GM23338 (cell line): ENCODE data around the gene TMC1.

Source experiments
- EZH2 ChIP-seq: fragments of 200-600 bp; sonication (generic); IDR thresholded peaks from one replicate; pipeline ENCODE4 v1.8.0; 2017; ENCODE audit warnings: antibody characterized with exemption, mild to moderate bottlenecking, low read depth; ENCODE audit not compliant: unreplicated experiment
- JUNB ChIP-seq: IDR thresholded peaks from one replicate; pipeline ENCODE4 v1.6.1; 2016; ENCODE audit warnings: antibody characterized with exemption; ENCODE audit not compliant: unreplicated experiment
- POLR2AphosphoS5 ChIP-seq: IDR thresholded peaks from 2 replicates; pipeline ENCODE4 v1.6.1; 2016; ENCODE audit warnings: antibody characterized with exemption, low read depth
- ZNF114 ChIP-seq: fragments of 250-450 bp; sonication (Bioruptor Pico); IDR thresholded peaks from 2 replicates; pipeline ENCODE4 v1.5.0; 2020; ENCODE audit warnings: mild to moderate bottlenecking, moderate library complexity
- TF ChIP-seq, protein P1 (sequence below), 2 experiments: fragments of 200-600 bp in 1 of 2; sonication (generic) in 1 of 2; conservative IDR thresholded peaks; 2 replicates each; pipeline versions ENCODE4 v1.5.1 to v1.6.1; 2016 to 2017; ENCODE audit warnings: antibody characterized with exemption in 2 of 2, low read depth in 2 of 2, mild to moderate bottlenecking in 2 of 2, moderate library complexity in 1 of 2
- TF ChIP-seq, protein P2 (sequence below): fragments of 250-450 bp; sonication (Bioruptor Pico); IDR thresholded peaks from 2 replicates; pipeline ENCODE4 v1.5.0; 2020; ENCODE audit warnings: mild to moderate bottlenecking, moderate library complexity
- TF ChIP-seq, protein P3 (sequence below): IDR thresholded peaks from one replicate; pipeline ENCODE4 v1.6.1; 2018; ENCODE audit warnings: antibody characterized with exemption; ENCODE audit not compliant: unreplicated experiment

DNA sequence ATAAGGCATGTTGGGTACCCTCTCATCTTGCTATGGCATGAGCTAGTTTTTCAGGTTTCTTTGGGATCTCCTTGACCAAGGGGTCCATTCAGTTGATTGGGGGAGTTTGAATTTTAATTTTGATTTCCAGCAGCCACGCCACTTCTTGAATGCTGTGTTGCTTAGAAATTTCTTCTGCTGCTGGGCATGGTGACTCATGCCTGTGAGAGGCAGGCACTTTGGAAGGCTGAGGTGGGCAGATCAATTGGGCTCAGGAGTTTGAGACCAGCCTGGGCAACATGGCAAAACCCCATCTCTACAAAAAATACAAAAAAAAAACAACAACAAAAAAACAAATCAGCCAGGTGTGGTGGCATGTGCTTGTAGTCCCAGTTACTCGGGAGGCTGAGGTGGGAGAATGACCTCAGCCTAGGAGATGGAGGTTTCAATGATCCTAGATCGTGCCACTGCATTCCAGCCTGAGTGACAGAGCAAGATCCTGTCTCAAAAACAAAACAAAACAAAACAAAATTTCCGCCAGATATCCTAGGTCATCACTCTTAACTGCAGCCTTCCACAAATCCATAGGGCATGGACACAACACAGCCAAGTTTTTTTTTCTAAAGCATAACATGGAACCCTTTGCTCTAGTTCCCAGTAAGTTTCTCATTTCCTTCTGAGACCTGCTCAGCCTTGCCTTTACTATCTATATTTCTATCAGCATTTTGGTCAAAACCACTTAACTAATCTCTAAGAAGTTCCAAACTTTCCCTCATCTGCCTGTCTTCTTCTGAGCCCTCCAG is 17.7 kb downstream of the TMC1 start:
- TF ChIP-seq, protein P1, sequence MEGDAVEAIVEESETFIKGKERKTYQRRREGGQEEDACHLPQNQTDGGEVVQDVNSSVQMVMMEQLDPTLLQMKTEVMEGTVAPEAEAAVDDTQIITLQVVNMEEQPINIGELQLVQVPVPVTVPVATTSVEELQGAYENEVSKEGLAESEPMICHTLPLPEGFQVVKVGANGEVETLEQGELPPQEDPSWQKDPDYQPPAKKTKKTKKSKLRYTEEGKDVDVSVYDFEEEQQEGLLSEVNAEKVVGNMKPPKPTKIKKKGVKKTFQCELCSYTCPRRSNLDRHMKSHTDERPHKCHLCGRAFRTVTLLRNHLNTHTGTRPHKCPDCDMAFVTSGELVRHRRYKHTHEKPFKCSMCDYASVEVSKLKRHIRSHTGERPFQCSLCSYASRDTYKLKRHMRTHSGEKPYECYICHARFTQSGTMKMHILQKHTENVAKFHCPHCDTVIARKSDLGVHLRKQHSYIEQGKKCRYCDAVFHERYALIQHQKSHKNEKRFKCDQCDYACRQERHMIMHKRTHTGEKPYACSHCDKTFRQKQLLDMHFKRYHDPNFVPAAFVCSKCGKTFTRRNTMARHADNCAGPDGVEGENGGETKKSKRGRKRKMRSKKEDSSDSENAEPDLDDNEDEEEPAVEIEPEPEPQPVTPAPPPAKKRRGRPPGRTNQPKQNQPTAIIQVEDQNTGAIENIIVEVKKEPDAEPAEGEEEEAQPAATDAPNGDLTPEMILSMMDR (conservative IDR thresholded peaks at IDR 0.05; ENCODE audit: low read depth in 2 of 2): no peak
- TF ChIP-seq, protein P2, sequence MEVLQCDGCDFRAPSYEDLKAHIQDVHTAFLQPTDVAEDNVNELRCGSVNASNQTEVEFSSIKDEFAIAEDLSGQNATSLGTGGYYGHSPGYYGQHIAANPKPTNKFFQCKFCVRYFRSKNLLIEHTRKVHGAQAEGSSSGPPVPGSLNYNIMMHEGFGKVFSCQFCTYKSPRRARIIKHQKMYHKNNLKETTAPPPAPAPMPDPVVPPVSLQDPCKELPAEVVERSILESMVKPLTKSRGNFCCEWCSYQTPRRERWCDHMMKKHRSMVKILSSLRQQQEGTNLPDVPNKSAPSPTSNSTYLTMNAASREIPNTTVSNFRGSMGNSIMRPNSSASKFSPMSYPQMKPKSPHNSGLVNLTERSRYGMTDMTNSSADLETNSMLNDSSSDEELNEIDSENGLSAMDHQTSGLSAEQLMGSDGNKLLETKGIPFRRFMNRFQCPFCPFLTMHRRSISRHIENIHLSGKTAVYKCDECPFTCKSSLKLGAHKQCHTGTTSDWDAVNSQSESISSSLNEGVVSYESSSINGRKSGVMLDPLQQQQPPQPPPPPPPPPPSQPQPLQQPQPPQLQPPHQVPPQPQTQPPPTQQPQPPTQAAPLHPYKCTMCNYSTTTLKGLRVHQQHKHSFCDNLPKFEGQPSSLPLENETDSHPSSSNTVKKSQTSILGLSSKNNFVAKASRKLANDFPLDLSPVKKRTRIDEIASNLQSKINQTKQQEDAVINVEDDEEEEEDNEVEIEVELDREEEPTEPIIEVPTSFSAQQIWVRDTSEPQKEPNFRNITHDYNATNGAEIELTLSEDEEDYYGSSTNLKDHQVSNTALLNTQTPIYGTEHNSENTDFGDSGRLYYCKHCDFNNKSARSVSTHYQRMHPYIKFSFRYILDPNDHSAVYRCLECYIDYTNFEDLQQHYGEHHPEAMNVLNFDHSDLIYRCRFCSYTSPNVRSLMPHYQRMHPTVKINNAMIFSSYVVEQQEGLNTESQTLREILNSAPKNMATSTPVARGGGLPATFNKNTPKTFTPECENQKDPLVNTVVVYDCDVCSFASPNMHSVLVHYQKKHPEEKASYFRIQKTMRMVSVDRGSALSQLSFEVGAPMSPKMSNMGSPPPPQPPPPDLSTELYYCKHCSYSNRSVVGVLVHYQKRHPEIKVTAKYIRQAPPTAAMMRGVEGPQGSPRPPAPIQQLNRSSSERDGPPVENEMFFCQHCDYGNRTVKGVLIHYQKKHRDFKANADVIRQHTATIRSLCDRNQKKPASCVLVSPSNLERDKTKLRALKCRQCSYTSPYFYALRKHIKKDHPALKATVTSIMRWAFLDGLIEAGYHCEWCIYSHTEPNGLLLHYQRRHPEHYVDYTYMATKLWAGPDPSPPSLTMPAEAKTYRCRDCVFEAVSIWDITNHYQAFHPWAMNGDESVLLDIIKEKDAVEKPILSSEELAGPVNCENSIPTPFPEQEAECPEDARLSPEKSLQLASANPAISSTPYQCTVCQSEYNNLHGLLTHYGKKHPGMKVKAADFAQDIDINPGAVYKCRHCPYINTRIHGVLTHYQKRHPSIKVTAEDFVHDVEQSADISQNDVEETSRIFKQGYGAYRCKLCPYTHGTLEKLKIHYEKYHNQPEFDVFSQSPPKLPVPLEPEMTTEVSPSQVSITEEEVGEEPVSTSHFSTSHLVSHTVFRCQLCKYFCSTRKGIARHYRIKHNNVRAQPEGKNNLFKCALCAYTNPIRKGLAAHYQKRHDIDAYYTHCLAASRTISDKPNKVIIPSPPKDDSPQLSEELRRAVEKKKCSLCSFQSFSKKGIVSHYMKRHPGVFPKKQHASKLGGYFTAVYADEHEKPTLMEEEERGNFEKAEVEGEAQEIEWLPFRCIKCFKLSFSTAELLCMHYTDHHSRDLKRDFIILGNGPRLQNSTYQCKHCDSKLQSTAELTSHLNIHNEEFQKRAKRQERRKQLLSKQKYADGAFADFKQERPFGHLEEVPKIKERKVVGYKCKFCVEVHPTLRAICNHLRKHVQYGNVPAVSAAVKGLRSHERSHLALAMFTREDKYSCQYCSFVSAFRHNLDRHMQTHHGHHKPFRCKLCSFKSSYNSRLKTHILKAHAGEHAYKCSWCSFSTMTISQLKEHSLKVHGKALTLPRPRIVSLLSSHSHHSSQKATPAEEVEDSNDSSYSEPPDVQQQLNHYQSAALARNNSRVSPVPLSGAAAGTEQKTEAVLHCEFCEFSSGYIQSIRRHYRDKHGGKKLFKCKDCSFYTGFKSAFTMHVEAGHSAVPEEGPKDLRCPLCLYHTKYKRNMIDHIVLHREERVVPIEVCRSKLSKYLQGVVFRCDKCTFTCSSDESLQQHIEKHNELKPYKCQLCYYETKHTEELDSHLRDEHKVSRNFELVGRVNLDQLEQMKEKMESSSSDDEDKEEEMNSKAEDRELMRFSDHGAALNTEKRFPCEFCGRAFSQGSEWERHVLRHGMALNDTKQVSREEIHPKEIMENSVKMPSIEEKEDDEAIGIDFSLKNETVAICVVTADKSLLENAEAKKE (CRISPR knock-in tag): no peak
- TF ChIP-seq, protein P3, sequence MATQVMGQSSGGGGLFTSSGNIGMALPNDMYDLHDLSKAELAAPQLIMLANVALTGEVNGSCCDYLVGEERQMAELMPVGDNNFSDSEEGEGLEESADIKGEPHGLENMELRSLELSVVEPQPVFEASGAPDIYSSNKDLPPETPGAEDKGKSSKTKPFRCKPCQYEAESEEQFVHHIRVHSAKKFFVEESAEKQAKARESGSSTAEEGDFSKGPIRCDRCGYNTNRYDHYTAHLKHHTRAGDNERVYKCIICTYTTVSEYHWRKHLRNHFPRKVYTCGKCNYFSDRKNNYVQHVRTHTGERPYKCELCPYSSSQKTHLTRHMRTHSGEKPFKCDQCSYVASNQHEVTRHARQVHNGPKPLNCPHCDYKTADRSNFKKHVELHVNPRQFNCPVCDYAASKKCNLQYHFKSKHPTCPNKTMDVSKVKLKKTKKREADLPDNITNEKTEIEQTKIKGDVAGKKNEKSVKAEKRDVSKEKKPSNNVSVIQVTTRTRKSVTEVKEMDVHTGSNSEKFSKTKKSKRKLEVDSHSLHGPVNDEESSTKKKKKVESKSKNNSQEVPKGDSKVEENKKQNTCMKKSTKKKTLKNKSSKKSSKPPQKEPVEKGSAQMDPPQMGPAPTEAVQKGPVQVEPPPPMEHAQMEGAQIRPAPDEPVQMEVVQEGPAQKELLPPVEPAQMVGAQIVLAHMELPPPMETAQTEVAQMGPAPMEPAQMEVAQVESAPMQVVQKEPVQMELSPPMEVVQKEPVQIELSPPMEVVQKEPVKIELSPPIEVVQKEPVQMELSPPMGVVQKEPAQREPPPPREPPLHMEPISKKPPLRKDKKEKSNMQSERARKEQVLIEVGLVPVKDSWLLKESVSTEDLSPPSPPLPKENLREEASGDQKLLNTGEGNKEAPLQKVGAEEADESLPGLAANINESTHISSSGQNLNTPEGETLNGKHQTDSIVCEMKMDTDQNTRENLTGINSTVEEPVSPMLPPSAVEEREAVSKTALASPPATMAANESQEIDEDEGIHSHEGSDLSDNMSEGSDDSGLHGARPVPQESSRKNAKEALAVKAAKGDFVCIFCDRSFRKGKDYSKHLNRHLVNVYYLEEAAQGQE: no peak
- no peak for TF ChIP-seq POLR2AphosphoS5
- TF ChIP-seq EZH2: no peak
- no peak for TF ChIP-seq ZNF114
- no peak for TF ChIP-seq JUNB
